Measurements from ENCODE around the gene HOXA9.

GRCh38 chr7:27201580-27202017 lies 36.3 kb upstream of the HOXA9 start:
- TF ChIP-seq CTCF (IDR thresholded peaks at IDR 0.05 in 2 of 3, conservative IDR thresholded peaks at IDR 0.05 in 1 of 3; ENCODE audit: borderline replicate concordance in 1 of 3, insufficient read depth in 1 of 3, low read depth in 2 of 3, low read length in 2 of 3) (no peak), POLR2A (IDR thresholded peaks at IDR 0.05; ENCODE audit: borderline replicate concordance, extremely low read depth, insufficient read depth, insufficient read length) (no peak), POLR2AphosphoS5 (IDR thresholded peaks at IDR 0.05; ENCODE audit: low read depth, low read length) (no peak), ZNF274 (IDR thresholded peaks at IDR 0.05; ENCODE audit: low read depth, low read length) (no peak), TCF7L2 (IDR thresholded peaks at IDR 0.05; ENCODE audit: borderline replicate concordance, extremely low read depth, insufficient read depth, insufficient read length) (no peak), EZH2phosphoT487 (IDR thresholded peaks at IDR 0.05; ENCODE audit: borderline replicate concordance) (no peak), JUND (IDR thresholded peaks at IDR 0.05) (no peak), RAD21 (IDR thresholded peaks at IDR 0.05; ENCODE audit: low read depth) (no peak)
